ENCODE measurements around the gene TROAP. TPM values are rescaled to one million over a fixed set of nuclear protein-coding genes. Genes with fewer than 3 reads are reported as not detected.

TROAP gene
- total RNA-seq, 2 donors from 2014 or later: 60.5 to 87.4 TPM

DNA sequence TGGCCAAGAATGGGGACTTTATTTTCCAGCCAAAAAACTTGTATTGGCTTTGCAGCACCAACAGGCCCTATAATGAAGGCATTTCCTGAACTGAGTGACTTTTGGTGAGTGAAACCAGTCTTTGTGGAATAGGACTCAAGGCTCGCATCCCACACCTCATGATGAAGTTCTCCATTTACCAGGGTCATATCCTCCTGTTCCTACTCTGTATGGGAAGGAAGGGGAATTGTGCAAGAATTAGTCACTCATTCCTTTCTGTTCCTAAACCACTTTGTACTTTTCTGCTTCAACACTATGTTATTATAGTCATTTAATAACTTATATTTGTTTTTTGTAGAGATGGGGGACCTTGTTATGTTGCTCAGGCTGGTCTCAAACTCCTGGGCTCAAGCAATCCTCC lies 41.9 kb downstream of the TROAP start:
- TF ChIP-seq, protein P1, sequence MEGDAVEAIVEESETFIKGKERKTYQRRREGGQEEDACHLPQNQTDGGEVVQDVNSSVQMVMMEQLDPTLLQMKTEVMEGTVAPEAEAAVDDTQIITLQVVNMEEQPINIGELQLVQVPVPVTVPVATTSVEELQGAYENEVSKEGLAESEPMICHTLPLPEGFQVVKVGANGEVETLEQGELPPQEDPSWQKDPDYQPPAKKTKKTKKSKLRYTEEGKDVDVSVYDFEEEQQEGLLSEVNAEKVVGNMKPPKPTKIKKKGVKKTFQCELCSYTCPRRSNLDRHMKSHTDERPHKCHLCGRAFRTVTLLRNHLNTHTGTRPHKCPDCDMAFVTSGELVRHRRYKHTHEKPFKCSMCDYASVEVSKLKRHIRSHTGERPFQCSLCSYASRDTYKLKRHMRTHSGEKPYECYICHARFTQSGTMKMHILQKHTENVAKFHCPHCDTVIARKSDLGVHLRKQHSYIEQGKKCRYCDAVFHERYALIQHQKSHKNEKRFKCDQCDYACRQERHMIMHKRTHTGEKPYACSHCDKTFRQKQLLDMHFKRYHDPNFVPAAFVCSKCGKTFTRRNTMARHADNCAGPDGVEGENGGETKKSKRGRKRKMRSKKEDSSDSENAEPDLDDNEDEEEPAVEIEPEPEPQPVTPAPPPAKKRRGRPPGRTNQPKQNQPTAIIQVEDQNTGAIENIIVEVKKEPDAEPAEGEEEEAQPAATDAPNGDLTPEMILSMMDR (conservative IDR thresholded peaks at IDR 0.05): no peak
- Histone ChIP-seq H3K27ac (ENCODE audit: low read depth, low read length) (no peak overlapping the region), H3K36me3 (ENCODE audit: control insufficient read depth, insufficient read depth, low read length) (peaks cover under 1% of the 10 kb centered on the region), H3K4me1 (ENCODE audit: control insufficient read depth, insufficient read depth, low read length) (peaks cover 6% of the 10 kb centered on the region), H3K27me3 (ENCODE audit: control insufficient read depth, insufficient read depth, low read length, poor library complexity, severe bottlenecking) (no peaks in the 10 kb centered on the region), H3K9ac (ENCODE audit: extremely low read depth, low read length, poor library complexity, severe bottlenecking) (no peak overlapping the region), H3K4me3 (ENCODE audit: low read length) (no peak overlapping the region), H3K9me3 (ENCODE audit: control insufficient read depth, low read length) (no peaks in the 10 kb centered on the region)
- no peak for DNase-seq
- Mint-ChIP-seq H3K4me1 (peaks cover 14% of the 10 kb centered on the region), H3K9me3 (no peaks in the 10 kb centered on the region), H3K27me3 (ENCODE audit: insufficient read depth) (peaks cover 16% of the 10 kb centered on the region), H3K27ac (no peak overlapping the region), H3K4me3 (no peak overlapping the region), H3K36me3 (ENCODE audit: low read depth) (peaks cover 2% of the 10 kb centered on the region)
- 100% methylated on average over 1 of the region's 1 CpG; no CpG with 5 or more reads in 1 of the 2 experiments for WGBS, 2 experiments (ENCODE audit: insufficient coverage in 1 of 2, insufficient read length in 1 of 2)

DNA sequence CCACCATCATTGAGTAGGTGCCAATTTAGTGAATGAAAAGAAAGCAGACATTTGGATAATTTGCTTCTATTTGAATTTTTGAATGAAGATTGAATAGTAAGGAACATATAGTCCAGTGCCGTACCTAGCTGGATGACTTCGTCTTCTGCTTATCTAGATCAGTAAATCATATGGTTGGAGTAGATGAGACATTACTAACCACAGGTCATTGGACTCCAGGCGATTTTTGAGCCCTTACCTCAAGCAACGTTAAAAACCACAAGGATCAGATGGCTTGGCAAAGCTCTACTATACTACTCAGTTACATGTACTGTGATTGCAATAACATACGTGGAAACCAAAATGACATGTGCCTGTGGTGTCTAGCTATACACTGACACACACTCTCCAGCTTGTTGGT lies 42.5 kb downstream of the TROAP start:
- peaks cover 15% of the 10 kb centered on the region for H3K4me1 Mint-ChIP-seq
- Histone ChIP-seq H3K9ac (ENCODE audit: extremely low read depth, low read length, poor library complexity, severe bottlenecking) (no peak overlapping the region), H3K36me3 (ENCODE audit: control insufficient read depth, insufficient read depth, low read length) (peaks cover 6% of the 10 kb centered on the region), H3K4me3 (ENCODE audit: low read length) (no peak overlapping the region), H3K4me1 (ENCODE audit: control insufficient read depth, insufficient read depth, low read length) (peaks cover 6% of the 10 kb centered on the region), H3K27me3 (ENCODE audit: control insufficient read depth, insufficient read depth, low read length, poor library complexity, severe bottlenecking) (no peaks in the 10 kb centered on the region), H3K9me3 (ENCODE audit: control insufficient read depth, low read length) (no peaks in the 10 kb centered on the region), H3K27ac (ENCODE audit: low read depth, low read length) (no peak overlapping the region)
- peaks cover 4% of the 10 kb centered on the region for H3K36me3 Mint-ChIP-seq (ENCODE audit: low read depth)
- no peak overlapping the region for H3K27ac Mint-ChIP-seq
- DNase-seq: peak; percentile 19
- H3K27me3 Mint-ChIP-seq (ENCODE audit: insufficient read depth): peaks cover 16% of the 10 kb centered on the region
- TF ChIP-seq, protein P1 (conservative IDR thresholded peaks at IDR 0.05): no peak
- WGBS, 2 experiments (ENCODE audit: insufficient coverage in 1 of 2, insufficient read length in 1 of 2): 89 to 100% methylated on average over 5 of the region's 5 CpGs
- peak overlapping the region; percentile 81 for H3K4me3 Mint-ChIP-seq
- no peaks in the 10 kb centered on the region for H3K9me3 Mint-ChIP-seq

DNA sequence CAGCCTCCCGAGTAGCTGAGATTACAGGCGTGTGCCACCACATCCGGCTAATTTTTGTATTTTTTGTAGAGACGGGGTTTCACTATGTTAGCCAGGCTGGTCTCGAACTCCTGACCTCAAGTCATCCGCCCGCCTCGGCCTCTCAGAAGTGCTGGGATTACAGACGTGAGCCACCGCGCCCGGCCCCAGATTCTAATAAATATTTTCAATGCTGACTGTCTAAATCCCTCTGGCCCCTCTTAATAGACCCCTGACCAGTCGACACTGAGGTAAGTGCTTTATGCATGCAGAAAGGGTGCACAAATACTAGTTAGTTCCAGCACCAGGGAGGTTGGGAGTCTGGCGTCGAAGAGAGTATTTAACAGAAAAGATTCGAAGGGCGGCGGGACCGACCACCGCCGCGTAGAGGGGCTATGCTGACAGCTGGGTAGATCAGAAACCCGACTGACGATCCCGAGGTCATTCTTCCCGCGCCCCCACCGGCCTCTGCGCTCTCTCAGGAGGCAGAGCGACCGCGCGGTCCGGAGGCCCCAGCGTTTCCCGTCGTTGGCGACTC lies 43.1 kb downstream of the TROAP start:
- Histone ChIP-seq H3K27ac (ENCODE audit: low read depth, low read length) (peak overlapping the region; percentile 99), H3K27me3 (ENCODE audit: control insufficient read depth, insufficient read depth, low read length, poor library complexity, severe bottlenecking) (no peaks in the 10 kb centered on the region), H3K4me1 (ENCODE audit: control insufficient read depth, insufficient read depth, low read length) (peaks cover 6% of the 10 kb centered on the region), H3K4me3 (ENCODE audit: low read length) (peak overlapping the region; percentile 93), H3K36me3 (ENCODE audit: control insufficient read depth, insufficient read depth, low read length) (peaks cover 10% of the 10 kb centered on the region), H3K9ac (ENCODE audit: extremely low read depth, low read length, poor library complexity, severe bottlenecking) (peak overlapping the region; percentile 91), H3K9me3 (ENCODE audit: control insufficient read depth, low read length) (no peaks in the 10 kb centered on the region)
- H3K36me3 Mint-ChIP-seq (ENCODE audit: low read depth): peaks cover 8% of the 10 kb centered on the region
- H3K27ac Mint-ChIP-seq: peak overlapping the region; percentile 98
- H3K27me3 Mint-ChIP-seq (ENCODE audit: insufficient read depth): peaks cover 16% of the 10 kb centered on the region
- WGBS, 2 experiments (ENCODE audit: insufficient coverage in 1 of 2, insufficient read length in 1 of 2): 21 to 25% methylated on average over 30 to 38 of the region's 38 CpGs
- H3K4me1 Mint-ChIP-seq: peaks cover 15% of the 10 kb centered on the region
- peak overlapping the region; percentile 81 for H3K4me3 Mint-ChIP-seq
- DNase-seq: no peak
- H3K9me3 Mint-ChIP-seq: no peaks in the 10 kb centered on the region
- TF ChIP-seq, protein P1 (conservative IDR thresholded peaks at IDR 0.05): no peak

Data from endodermal cell (in vitro differentiated cells).